ENCODE data around the gene HLA-DQB2. TPM values are rescaled to one million over a fixed set of nuclear protein-coding genes. Genes with fewer than 3 reads are reported as not detected.

HLA-DQB2 gene
- total RNA-seq, 2 donors from 2014 or later = not detected

GRCh38 chr6:32803416-32803815 is 40.1 kb upstream of the HLA-DQB2 start:
- Mint-ChIP-seq H3K9me3 (peaks cover 8% of the 10 kb centered on the region), H3K4me3 (no peak overlapping the region), H3K36me3 (ENCODE audit: low read depth) (no peaks in the 10 kb centered on the region), H3K27ac (no peak overlapping the region), H3K4me1 (no peaks in the 10 kb centered on the region), H3K27me3 (ENCODE audit: insufficient read depth) (peaks cover 52% of the 10 kb centered on the region)
- no peaks in the 10 kb centered on the region for H3K36me3 ChIP-seq (ENCODE audit: control insufficient read depth, insufficient read depth, low read length)
- no peak for TF ChIP-seq CTCF (conservative IDR thresholded peaks at IDR 0.05)
- no peak overlapping the region for H3K9ac ChIP-seq (ENCODE audit: extremely low read depth, low read length, poor library complexity, severe bottlenecking)
- H3K27ac ChIP-seq (ENCODE audit: low read depth, low read length) = no peak overlapping the region
- DNase-seq = no peak
- H3K4me3 ChIP-seq (ENCODE audit: low read length) = no peak overlapping the region
- peaks cover 29% of the 10 kb centered on the region for H3K27me3 ChIP-seq (ENCODE audit: control insufficient read depth, insufficient read depth, low read length, poor library complexity, severe bottlenecking)
- peaks cover 11% of the 10 kb centered on the region for H3K9me3 ChIP-seq (ENCODE audit: control insufficient read depth, low read length)
- 86 to 91% methylated on average over 1 to 2 of the region's 2 CpGs for WGBS, 2 experiments (ENCODE audit: insufficient coverage in 1 of 2, insufficient read length in 1 of 2)
- no peaks in the 10 kb centered on the region for H3K4me1 ChIP-seq (ENCODE audit: control insufficient read depth, insufficient read depth, low read length)

- 91% methylated on average over 3 of the region's 3 CpGs; no CpG with 5 or more reads in 1 of the 2 experiments for WGBS, 2 experiments (ENCODE audit: insufficient coverage in 1 of 2, insufficient read length in 1 of 2)
- TF ChIP-seq CTCF (conservative IDR thresholded peaks at IDR 0.05) = no peak
- no peak overlapping the region for H3K9ac ChIP-seq (ENCODE audit: extremely low read depth, low read length, poor library complexity, severe bottlenecking)
- peaks cover 11% of the 10 kb centered on the region for H3K9me3 ChIP-seq (ENCODE audit: control insufficient read depth, low read length)
- no peaks in the 10 kb centered on the region for H3K4me1 ChIP-seq (ENCODE audit: control insufficient read depth, insufficient read depth, low read length)
- H3K36me3 Mint-ChIP-seq (ENCODE audit: low read depth) = no peaks in the 10 kb centered on the region
- H3K27me3 Mint-ChIP-seq (ENCODE audit: insufficient read depth) = peaks cover 64% of the 10 kb centered on the region
- no peak overlapping the region for H3K4me3 Mint-ChIP-seq
- no peak overlapping the region for H3K27ac ChIP-seq (ENCODE audit: low read depth, low read length)
- DNase-seq = no peak
- peaks cover 2% of the 10 kb centered on the region for H3K4me1 Mint-ChIP-seq
- H3K9me3 Mint-ChIP-seq = peaks cover 9% of the 10 kb centered on the region
- H3K27me3 ChIP-seq (ENCODE audit: control insufficient read depth, insufficient read depth, low read length, poor library complexity, severe bottlenecking) = peaks cover 36% of the 10 kb centered on the region
- H3K27ac Mint-ChIP-seq = no peak overlapping the region
- no peak overlapping the region for H3K4me3 ChIP-seq (ENCODE audit: low read length)
- no peaks in the 10 kb centered on the region for H3K36me3 ChIP-seq (ENCODE audit: control insufficient read depth, insufficient read depth, low read length)
Measured at GRCh38 chr6:32799740-32800139, 36.4 kb upstream of the HLA-DQB2 start.

- peaks cover 35% of the 10 kb centered on the region for H3K27me3 ChIP-seq (ENCODE audit: control insufficient read depth, insufficient read depth, low read length, poor library complexity, severe bottlenecking)
- TF ChIP-seq CTCF (conservative IDR thresholded peaks at IDR 0.05) = no peak
- peaks cover 2% of the 10 kb centered on the region for H3K4me1 Mint-ChIP-seq
- 92 to 94% methylated on average over 3 of the region's 3 CpGs for whole genome bisulfite sequencing, 2 experiments (ENCODE audit: insufficient coverage in 1 of 2, insufficient read length in 1 of 2)
- no peaks in the 10 kb centered on the region for H3K36me3 Mint-ChIP-seq (ENCODE audit: low read depth)
- H3K27ac ChIP-seq (ENCODE audit: low read depth, low read length) = no peak overlapping the region
- no peaks in the 10 kb centered on the region for H3K36me3 ChIP-seq (ENCODE audit: control insufficient read depth, insufficient read depth, low read length)
- no peak for DNase-seq
- H3K27me3 Mint-ChIP-seq (ENCODE audit: insufficient read depth) = peaks cover 64% of the 10 kb centered on the region
- no peak overlapping the region for H3K4me3 ChIP-seq (ENCODE audit: low read length)
- H3K9me3 ChIP-seq (ENCODE audit: control insufficient read depth, low read length) = peaks cover 11% of the 10 kb centered on the region
- H3K9me3 Mint-ChIP-seq = peaks cover 9% of the 10 kb centered on the region
- no peak overlapping the region for H3K27ac Mint-ChIP-seq
- H3K9ac ChIP-seq (ENCODE audit: extremely low read depth, low read length, poor library complexity, severe bottlenecking) = no peak overlapping the region
- no peak overlapping the region for H3K4me3 Mint-ChIP-seq
- no peaks in the 10 kb centered on the region for H3K4me1 ChIP-seq (ENCODE audit: control insufficient read depth, insufficient read depth, low read length)
Measured at GRCh38 chr6:32799168-32799567, 35.8 kb upstream of the HLA-DQB2 start.

Data from endodermal cell (in vitro differentiated cells).